HG02623 (cell line): ENCODE results near the gene TMEM117.

Experiments
- ATAC-seq: cut with Tn5 transposase; IDR thresholded peaks from one replicate; pipeline ENCODE4 v1.9.1; 2021; ENCODE audit warnings: moderate library complexity; ENCODE audit not compliant: unreplicated experiment

TMEM117 gene

GRCh38 chr12:43957732-43958372 is 122.0 kb downstream of the TMEM117 start:
- ATAC-seq, result peak; percentile 94

GRCh38 chr12:43964033-43964432 is 128.2 kb downstream of the TMEM117 start:
- no peak for ATAC-seq

DNA sequence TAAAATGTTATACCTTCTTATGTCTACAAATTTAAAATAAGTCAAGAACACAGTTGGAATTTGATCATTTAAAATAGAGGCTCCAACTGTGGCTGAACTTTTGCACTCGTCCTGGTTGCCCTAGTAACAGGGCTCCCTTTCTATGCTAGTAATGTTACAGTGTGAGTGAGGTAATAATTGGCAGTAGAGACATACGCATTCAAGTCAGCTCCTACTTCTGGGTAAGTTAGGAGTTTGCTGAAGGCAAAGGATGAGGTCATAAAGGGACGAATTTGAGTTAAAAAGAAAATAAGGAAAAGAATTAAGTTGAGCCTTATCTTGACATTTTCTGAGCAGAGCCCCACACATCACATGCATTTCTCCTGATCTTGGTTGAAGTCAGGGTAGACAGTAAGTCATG is 129.1 kb downstream of the TMEM117 start:
- no peak for ATAC-seq

DNA sequence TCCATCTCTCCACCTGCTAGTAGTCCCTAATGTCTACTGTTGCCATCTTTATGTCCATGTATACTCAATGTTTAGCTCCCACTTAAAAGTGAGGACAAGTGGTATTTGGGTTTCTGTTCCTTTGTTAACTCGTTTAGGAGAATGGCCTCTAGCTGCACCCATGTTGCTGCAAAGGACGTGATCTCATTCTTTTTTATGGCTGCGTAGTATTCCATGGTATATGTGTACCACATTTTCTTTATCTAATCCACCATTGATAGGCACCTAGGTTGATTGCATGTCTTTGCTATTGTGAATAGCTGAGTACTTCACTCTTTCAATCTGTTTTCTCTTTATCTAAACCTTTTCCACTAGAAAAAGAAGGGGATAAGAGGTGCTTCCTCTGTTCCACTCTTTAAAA is 130.0 kb downstream of the TMEM117 start:
- no peak for ATAC-seq

GRCh38 chr12:43968736-43969135 is 132.9 kb downstream of the TMEM117 start:
- ATAC-seq, result no peak

- no peak for ATAC-seq
Measured at GRCh38 chr12:43969882-43970281, 134.0 kb downstream of the TMEM117 start.

- ATAC-seq, result no peak
Measured at GRCh38 chr12:43973385-43973784, 137.5 kb downstream of the TMEM117 start.

DNA sequence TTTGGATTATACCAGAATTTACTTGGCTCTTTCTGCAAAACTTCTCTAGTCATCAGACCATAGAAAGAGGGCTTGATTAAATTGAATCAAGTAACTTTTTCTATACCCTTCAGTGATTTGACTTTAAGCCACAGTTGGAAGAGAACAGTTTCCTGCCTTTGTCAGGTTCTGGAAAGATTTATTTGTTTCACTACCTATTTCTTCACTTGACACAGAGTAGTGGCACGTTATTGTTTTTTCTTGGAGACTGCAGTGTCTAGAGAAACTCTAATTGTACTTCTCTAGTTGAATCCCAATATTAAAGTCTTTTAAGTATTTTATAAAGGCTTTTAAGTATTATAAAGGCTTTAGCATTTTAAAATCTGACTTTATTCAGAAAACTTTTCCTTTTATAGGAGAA is 138.1 kb downstream of the TMEM117 start:
- no peak for ATAC-seq

DNA sequence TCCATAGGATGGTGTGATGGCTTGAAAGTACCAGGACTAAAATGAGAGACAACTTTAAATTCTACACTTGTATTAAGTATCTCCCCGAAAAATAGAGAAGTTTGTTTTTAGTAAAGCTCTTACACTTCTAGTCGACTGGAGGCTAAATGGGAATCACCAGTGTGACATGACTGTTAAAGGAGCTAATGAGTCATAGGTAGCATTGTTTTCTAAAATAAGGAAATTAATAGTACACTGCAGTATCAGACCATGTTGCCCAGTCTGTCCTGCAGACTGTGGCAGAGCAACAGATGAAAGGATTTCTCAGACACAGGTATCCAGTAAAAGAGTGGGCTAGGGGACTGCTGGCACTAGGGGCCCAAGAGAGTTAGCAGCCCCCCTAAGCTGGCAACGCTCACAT is 140.1 kb downstream of the TMEM117 start:
- no peak for ATAC-seq

DNA sequence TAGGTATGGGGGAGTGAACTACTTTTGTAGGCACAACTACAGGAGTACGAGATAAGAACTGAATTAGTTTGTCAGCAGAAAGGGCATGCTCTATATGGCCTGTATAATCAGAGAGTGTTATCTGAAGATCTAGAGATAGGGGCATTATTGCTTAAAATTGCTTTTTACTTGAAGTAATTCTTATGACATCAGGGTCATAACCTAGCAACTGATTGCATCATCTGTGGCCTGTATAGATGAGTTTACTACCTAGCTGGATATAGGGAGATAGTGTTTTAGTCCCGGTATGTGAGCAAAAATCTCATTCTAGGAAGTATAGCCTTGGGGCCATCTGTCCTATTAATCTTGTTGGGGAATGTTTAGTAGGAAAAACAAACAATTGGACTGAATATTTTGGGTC is 142.7 kb downstream of the TMEM117 start:
- no peak for ATAC-seq

DNA sequence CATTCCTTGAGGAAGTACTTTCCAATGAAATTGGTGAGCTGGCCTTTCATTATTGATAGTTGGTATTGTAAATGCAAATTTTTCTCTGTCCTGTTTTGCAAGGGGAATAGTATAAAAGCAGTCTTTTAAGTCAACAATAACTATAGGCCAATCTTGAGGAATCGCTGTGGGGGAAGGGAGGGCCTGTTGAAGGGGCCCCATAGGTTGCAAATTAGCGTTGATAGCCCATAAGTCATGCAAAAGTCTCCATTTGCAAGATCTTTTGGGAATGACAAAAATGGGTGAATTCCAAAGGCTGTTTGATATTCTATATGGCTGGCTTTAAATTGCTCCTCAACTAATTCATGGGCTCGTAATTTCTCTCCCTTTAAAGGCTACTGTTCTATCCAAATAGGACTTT is 143.6 kb downstream of the TMEM117 start:
- ATAC-seq, result no peak

- no peak for ATAC-seq
Measured at GRCh38 chr12:43980627-43981191, 144.8 kb downstream of the TMEM117 start.

DNA sequence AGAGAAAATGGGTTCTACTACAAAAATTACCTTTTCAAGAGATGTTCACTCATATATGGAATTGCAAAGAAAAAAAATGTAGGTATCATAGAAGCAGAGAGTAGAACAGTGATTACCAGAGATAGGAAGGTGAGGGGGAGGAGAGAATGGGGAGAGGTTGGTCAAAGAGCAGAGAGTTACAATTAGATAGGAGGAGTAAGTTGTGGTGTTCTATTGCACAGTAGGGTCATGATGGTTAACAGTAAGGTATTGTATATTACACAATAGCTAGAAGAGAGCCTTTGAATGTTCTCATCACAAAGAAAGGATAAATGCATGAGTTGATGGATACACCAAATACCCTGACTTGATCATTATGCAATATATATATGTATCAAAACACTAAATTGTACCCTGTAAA is 145.8 kb downstream of the TMEM117 start:
- ATAC-seq, result no peak

DNA sequence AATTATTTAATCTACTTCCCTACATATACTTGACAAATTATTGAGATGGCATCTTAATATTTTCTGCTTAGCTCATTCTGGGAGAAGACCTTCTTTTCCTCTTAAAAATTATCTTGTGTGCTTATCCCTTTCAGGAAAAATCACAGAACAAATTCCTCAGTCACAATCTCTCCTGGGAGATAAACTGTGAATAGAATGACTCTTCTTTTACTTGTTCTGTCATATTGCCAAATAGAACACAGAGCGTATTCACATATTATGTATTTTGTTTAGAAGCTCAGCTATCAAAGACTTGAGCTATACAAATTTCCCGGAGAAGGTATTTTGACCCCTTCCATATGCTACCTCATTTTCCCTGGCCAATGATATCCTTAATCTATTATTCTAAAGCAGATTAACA is 146.7 kb downstream of the TMEM117 start:
- no peak for ATAC-seq

DNA sequence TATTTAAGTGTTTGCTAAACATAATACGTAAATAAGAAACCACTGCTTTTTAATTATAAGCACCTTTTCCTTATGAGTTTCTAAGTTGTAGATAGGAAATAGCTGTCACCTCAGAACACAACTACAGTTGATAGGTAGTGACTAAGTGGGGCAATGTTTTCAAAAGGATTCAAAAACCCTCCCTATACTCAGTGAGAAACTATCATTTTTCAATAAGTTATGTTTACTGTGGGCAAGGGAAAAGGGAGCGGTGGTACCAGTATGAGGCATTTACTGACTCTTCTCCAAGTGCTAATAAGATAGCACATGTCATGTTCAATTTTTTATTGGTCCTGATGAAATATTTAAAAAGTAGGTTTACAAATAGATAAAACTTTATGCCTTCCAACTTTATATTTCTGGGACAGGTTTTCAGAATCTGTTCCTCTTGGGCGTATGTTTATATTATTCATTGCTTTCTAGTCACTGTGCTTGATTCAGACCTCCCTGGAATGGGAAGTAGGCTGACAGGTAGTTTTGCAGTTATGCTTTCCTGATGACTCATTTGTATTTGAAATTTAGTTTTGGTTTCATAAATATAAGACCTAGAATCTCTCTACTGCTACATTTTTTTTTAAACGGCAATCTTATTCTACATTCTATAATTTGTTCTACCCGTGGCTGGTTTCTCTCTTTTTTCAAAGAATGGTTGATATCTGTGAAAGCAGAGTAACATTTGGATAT is 153.1 kb downstream of the TMEM117 start:
- peak; percentile 99 for ATAC-seq

- no peak for ATAC-seq
Measured at GRCh38 chr12:43992856-43993255, 157.0 kb downstream of the TMEM117 start.

DNA sequence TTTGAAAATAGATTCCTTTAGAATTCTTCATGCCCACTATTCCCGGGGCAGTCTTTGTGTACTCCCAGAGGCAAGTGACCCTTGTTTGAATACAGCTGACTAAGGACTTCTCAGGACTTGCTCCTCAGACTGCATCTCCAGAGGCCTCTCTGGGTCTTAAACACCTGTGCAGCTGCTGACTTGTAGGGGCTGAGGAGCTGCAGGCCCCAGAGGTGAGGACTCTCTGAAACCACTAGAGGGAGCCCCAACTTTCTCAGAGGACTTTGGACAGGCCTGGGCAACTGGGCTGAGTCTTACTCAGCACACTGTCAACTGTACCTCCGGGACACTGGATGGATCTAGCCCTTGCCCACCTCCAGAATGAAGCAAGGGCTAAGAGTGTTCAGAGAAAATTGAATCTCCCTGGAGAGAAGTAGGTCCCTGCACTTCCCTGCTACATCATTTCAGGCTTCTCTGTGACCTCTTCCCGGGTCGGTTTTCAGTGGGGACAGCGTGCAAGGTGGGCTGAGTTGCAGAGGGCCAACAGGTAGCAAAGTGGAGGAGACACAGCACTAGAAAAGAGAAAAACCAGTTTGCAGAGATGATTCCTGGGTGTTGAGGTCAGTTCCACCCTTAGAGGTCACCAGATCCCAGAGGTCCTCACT is 164.6 kb downstream of the TMEM117 start:
- peak; percentile 98 for ATAC-seq

- no peak for ATAC-seq
Measured at GRCh38 chr12:44002607-44003006, 166.7 kb downstream of the TMEM117 start.

GRCh38 chr12:44003721-44004120 is 167.8 kb downstream of the TMEM117 start:
- no peak for ATAC-seq

DNA sequence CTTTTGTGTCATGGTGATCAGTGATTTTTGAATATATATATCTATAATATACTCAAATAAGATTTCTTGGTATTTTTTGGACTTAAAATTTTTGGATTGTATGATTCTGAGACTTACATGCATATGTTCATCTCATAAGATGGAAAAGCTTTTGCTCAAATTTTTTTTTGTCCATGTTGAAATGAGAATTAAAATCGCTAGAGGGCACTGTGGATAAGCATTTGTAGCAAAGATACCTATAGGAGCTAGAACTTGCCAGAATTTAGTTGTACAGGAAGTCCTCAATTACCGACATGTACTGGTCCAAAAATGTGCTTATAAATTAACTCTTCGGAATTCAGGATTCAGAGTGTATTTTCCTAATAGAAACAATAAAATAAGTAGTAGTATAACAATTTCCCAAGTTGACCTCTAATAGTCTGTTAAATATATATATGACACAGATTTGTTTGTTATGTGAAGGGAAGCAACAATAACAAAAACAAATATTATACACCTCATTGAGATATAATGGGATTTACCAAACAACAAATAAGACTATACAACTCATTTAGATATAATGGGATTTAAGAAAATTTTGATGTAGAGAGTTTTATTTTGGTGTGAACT is 179.6 kb downstream of the TMEM117 start:
- peak; percentile 91 for ATAC-seq

GRCh38 chr12:44017216-44017615 is 181.3 kb downstream of the TMEM117 start:
- ATAC-seq, result no peak
